DND-41 (cell line): ENCODE results near the gene ZNF280A.

Experiments
- ATAC-seq: fragments of 200-7000 bp; cut with Tn5 transposase; 3 replicates; pipeline ENCODE4 v1.9.1; 2021; ENCODE audit warnings: low read depth; ENCODE audit not compliant: insufficient read depth
- DNase-seq: peaks from one replicate; pipeline ENCODE4 v3.0.0-alpha.2; 2020
- H2AFZ ChIP-seq: 2 replicates; pipeline ENCODE4 v1.6.0; 2012; ENCODE audit warnings: low read depth, low read length
- H3K27ac ChIP-seq: 2 replicates; pipeline ENCODE4 v1.5.1; 2012; ENCODE audit warnings: low read length, inconsistent platforms
- H3K27me3 ChIP-seq: fragments of 200-600 bp; sonication (generic); 2 replicates; pipeline ENCODE4 v1.6.0; 2012; ENCODE audit warnings: low read length, mild to moderate bottlenecking, inconsistent platforms; ENCODE audit not compliant: insufficient read depth, poor library complexity
- H3K36me3 ChIP-seq: 2 replicates; pipeline ENCODE4 v1.5.1; 2012; ENCODE audit warnings: low read length, inconsistent platforms; ENCODE audit not compliant: insufficient read depth
- H3K4me1 ChIP-seq: 2 replicates; pipeline ENCODE4 v1.5.1; 2012; ENCODE audit warnings: mild to moderate bottlenecking, low read length; ENCODE audit not compliant: insufficient read depth
- H3K4me2 ChIP-seq: 2 replicates; pipeline ENCODE4 v1.6.0; 2012; ENCODE audit warnings: mild to moderate bottlenecking, moderate library complexity, low read length, inconsistent platforms; ENCODE audit not compliant: insufficient read depth
- H3K4me3 ChIP-seq, 2 experiments: fragments of 200-600 bp in 1 of 2; shearing (Covaris generic) in 1 of 2; 2 replicates each; pipeline ENCODE4 v1.5.1; 2012 to 2016; ENCODE audit warnings: inconsistent platforms in 2 of 2, low read length in 2 of 2, mild to moderate bottlenecking in 2 of 2, low read depth in 1 of 2, moderate library complexity in 1 of 2
- H3K79me2 ChIP-seq: 2 replicates; pipeline ENCODE4 v1.6.0; 2012; ENCODE audit warnings: low read length, inconsistent platforms; ENCODE audit not compliant: insufficient read depth
- H3K9ac ChIP-seq: 2 replicates; pipeline ENCODE4 v1.6.0; 2012; ENCODE audit warnings: low read depth, mild to moderate bottlenecking, inconsistent platforms, low read length, moderate library complexity
- H3K9me3 ChIP-seq: 2 replicates; pipeline ENCODE4 v1.5.1; 2012; ENCODE audit warnings: low read length, moderate library complexity, mild to moderate bottlenecking, inconsistent platforms; ENCODE audit not compliant: insufficient read depth, severe bottlenecking
- H4K20me1 ChIP-seq: 2 replicates; pipeline ENCODE4 v1.6.0; 2012; ENCODE audit warnings: low read length; ENCODE audit not compliant: insufficient read depth
- EZH2 ChIP-seq: IDR thresholded peaks from 3 replicates; pipeline ENCODE4 v1.6.1; 2012; ENCODE audit warnings: borderline replicate concordance, low read depth, mild to moderate bottlenecking, moderate library complexity, low read length, inconsistent platforms; ENCODE audit not compliant: severe bottlenecking
- TF ChIP-seq, protein P1 (sequence below): IDR thresholded peaks from 2 replicates; pipeline ENCODE4 v1.5.1; 2012; ENCODE audit warnings: borderline replicate concordance, low read length, moderate library complexity, mild to moderate bottlenecking; ENCODE audit not compliant: poor library complexity, severe bottlenecking; ENCODE audit errors: extremely low read depth

The ZNF280A gene

DNA sequence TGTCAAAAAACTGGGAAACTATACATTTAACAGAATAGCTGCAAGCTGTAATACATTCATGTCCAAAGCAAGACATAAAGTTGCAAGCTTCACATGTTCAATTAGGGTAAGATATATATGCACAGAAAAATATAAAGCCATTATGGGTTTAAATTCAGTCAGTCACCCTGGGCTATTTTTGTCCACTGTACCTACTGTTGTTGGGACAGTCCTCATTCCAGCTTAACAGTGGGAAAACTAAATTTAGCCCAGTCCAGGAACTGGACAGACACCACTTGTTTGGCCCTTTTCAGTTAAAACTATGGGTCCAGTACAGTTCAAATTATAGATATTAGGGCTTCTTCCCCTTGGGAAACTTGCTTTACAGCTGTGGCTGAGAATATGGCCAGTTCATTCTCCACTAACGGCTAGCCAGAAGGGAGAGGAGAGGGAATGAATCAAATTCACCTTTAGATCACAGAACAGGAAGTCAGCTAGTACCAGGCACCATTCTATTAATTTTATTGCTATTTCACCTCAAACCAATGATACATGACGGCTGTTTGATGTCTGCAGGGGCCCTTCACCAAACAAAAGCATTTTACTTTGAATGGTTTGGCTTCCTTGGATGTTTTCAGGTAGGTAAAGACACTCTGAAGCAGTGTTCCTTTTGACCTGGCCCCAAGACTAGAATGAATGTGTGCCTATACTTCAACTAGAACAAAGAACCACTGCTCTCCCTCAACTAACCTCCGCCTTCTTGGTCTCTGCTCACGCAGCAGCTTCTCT, 33.8 kb downstream of the ZNF280A start:
- Histone ChIP-seq H3K4me2 (no peak overlapping the region), H3K36me3 (peaks cover 56% of the 10 kb centered on the region), H3K9me3 (no peaks in the 10 kb centered on the region), H3K4me3 (no peak overlapping the region), H3K27me3 (no peaks in the 10 kb centered on the region), H2AFZ (no peak overlapping the region), H4K20me1 (no peaks in the 10 kb centered on the region), H3K27ac (no peak overlapping the region), H3K9ac (no peak overlapping the region), H3K79me2 (no peaks in the 10 kb centered on the region), H3K4me1 (no peaks in the 10 kb centered on the region)
- ATAC-seq (no peak), DNase-seq (no peak)
- no peak for TF ChIP-seq EZH2
- TF ChIP-seq, protein P1, sequence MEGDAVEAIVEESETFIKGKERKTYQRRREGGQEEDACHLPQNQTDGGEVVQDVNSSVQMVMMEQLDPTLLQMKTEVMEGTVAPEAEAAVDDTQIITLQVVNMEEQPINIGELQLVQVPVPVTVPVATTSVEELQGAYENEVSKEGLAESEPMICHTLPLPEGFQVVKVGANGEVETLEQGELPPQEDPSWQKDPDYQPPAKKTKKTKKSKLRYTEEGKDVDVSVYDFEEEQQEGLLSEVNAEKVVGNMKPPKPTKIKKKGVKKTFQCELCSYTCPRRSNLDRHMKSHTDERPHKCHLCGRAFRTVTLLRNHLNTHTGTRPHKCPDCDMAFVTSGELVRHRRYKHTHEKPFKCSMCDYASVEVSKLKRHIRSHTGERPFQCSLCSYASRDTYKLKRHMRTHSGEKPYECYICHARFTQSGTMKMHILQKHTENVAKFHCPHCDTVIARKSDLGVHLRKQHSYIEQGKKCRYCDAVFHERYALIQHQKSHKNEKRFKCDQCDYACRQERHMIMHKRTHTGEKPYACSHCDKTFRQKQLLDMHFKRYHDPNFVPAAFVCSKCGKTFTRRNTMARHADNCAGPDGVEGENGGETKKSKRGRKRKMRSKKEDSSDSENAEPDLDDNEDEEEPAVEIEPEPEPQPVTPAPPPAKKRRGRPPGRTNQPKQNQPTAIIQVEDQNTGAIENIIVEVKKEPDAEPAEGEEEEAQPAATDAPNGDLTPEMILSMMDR = no peak

GRCh38 chr22:22485524-22485923, 34.5 kb downstream of the ZNF280A start:
- Histone ChIP-seq H3K79me2 (no peaks in the 10 kb centered on the region), H3K4me3 (no peak overlapping the region), H3K9ac (no peak overlapping the region), H3K4me1 (no peaks in the 10 kb centered on the region), H3K36me3 (peaks cover 50% of the 10 kb centered on the region), H3K27me3 (no peaks in the 10 kb centered on the region), H3K9me3 (no peaks in the 10 kb centered on the region), H4K20me1 (no peaks in the 10 kb centered on the region), H2AFZ (no peak overlapping the region), H3K4me2 (no peak overlapping the region), H3K27ac (no peak overlapping the region)
- ATAC-seq (no peak), DNase-seq (no peak)
- no peak for TF ChIP-seq EZH2
- TF ChIP-seq, protein P1 = no peak

DNA sequence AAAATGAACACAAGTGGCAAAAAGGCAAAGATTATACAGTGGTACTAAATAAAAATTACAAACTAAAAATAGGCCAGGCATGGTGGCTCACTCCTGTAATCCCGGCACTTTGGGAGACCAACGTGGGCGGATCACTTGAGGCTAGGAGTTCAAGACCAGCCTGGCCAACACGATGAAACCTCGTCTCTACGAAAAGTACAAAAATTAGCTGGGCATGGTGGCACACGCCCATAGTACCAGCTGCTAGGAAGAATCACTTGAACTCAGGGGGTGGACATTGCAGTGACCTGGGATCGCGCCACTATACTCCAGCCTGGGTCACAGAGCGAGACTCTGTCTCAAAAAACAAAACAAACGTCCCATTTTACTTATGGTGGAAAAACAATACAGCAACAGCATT, 36.0 kb downstream of the ZNF280A start:
- TF ChIP-seq, protein P1 = no peak
- no peak for TF ChIP-seq EZH2
- ATAC-seq (no peak), DNase-seq (no peak)
- Histone ChIP-seq H3K27ac (no peak overlapping the region), H3K79me2 (no peaks in the 10 kb centered on the region), H3K4me1 (no peaks in the 10 kb centered on the region), H3K27me3 (no peaks in the 10 kb centered on the region), H3K9ac (no peak overlapping the region), H2AFZ (no peak overlapping the region), H4K20me1 (no peaks in the 10 kb centered on the region), H3K36me3 (peaks cover 38% of the 10 kb centered on the region), H3K4me2 (no peak overlapping the region), H3K4me3 (no peak overlapping the region), H3K9me3 (no peaks in the 10 kb centered on the region)
